ENCODE measurements around the gene ZCCHC14.

GRCh38 chr16:87375426-87376135, 117.2 kb downstream of the ZCCHC14 start:
- TF ChIP-seq POLR2AphosphoS5 (IDR thresholded peaks at IDR 0.05) = no peak
- no peak for TF ChIP-seq CTCF (IDR thresholded peaks at IDR 0.05 in 8 of 11, conservative IDR thresholded peaks at IDR 0.05 in 3 of 11)

All from spleen (tissue), 7 donors.